Measurements from ENCODE around the gene UBE2E2.

Gene UBE2E2

GRCh38 chr3:23242106-23242505, 39.0 kb downstream of the UBE2E2 start:
- no peak for DNase-seq

- no peak for DNase-seq
Observed at GRCh38 chr3:23244324-23245041, 41.4 kb downstream of the UBE2E2 start.

GRCh38 chr3:23246651-23247050, 43.5 kb downstream of the UBE2E2 start:
- DNase-seq = no peak

GRCh38 chr3:23248594-23249131, 45.5 kb downstream of the UBE2E2 start:
- no peak for DNase-seq

- no peak for DNase-seq
Observed at GRCh38 chr3:23249961-23250360, 46.8 kb downstream of the UBE2E2 start.

- no peak for DNase-seq
Observed at GRCh38 chr3:23252122-23252521, 49.0 kb downstream of the UBE2E2 start.

GRCh38 chr3:23253214-23253613, 50.1 kb downstream of the UBE2E2 start:
- DNase-seq = no peak

- DNase-seq = no peak
Observed at GRCh38 chr3:23254282-23254681, 51.2 kb downstream of the UBE2E2 start.

GRCh38 chr3:23254835-23255234, 51.7 kb downstream of the UBE2E2 start:
- DNase-seq = no peak

- DNase-seq = no peak
Observed at GRCh38 chr3:23256741-23257435, 53.8 kb downstream of the UBE2E2 start.

GRCh38 chr3:23258110-23258509, 55.0 kb downstream of the UBE2E2 start:
- no peak for DNase-seq

- no peak for DNase-seq
Observed at GRCh38 chr3:23259515-23259914, 56.4 kb downstream of the UBE2E2 start.

GRCh38 chr3:23262766-23263165, 59.6 kb downstream of the UBE2E2 start:
- no peak for DNase-seq

- no peak for DNase-seq
Observed at GRCh38 chr3:23263796-23264195, 60.7 kb downstream of the UBE2E2 start.

- DNase-seq = no peak
Observed at GRCh38 chr3:23264413-23264812, 61.3 kb downstream of the UBE2E2 start.

GRCh38 chr3:23270423-23270822, 67.3 kb downstream of the UBE2E2 start:
- DNase-seq = no peak

- no peak for DNase-seq
Observed at GRCh38 chr3:23271876-23272741, 69.0 kb downstream of the UBE2E2 start.

- no peak for DNase-seq
Observed at GRCh38 chr3:23272820-23273219, 69.7 kb downstream of the UBE2E2 start.

GRCh38 chr3:23275061-23275460, 71.9 kb downstream of the UBE2E2 start:
- DNase-seq = no peak

GRCh38 chr3:23275814-23276213, 72.7 kb downstream of the UBE2E2 start:
- no peak for DNase-seq

- no peak for DNase-seq
Observed at GRCh38 chr3:23276913-23277658, 74.0 kb downstream of the UBE2E2 start.

GRCh38 chr3:23277688-23278087, 74.6 kb downstream of the UBE2E2 start:
- no peak for DNase-seq

- DNase-seq = no peak
Observed at GRCh38 chr3:23283625-23284024, 80.5 kb downstream of the UBE2E2 start.
